Endothelial cell of umbilical vein (primary cell): ENCODE results near the gene TSPYL2. TPM values are rescaled to one million over a fixed set of nuclear protein-coding genes. Genes with fewer than 3 reads are reported as not detected.

Source experiments
- BruUV-seq: library from RNA; stranded (reverse); fragments of 400-500 nt; replicated peaks from 2 replicates; lab custom pipeline; 2021; lab: Mats Ljungman, UMichigan
- CTCF ChIA-PET: fragments of 300-600, 350-600 bp; sonication (Branson Sonifier 250); formaldehyde crosslinking; loops from one replicate; lab custom pipeline; 2021; ENCODE audit warnings: antibody characterized with exemption, inconsistent platforms; lab: Charles Lee
- POLR2A ChIA-PET: fragments of 300-600, 350-600 bp; sonication (Branson Sonifier 250); formaldehyde crosslinking; loops from one replicate; lab custom pipeline; 2021; ENCODE audit warnings: antibody characterized with exemption, inconsistent platforms; lab: Charles Lee
- DNase-seq: peaks from one replicate; pipeline ENCODE4 v3.0.0-alpha.2; 2011; ENCODE audit warnings: low read depth, low spot score
- FAIRE-seq: peaks from 2 replicates; lab custom pipeline; 2011; peaks lifted over from hg19 to GRCh38; lab: Jason Lieb, UNC
- H2AFZ ChIP-seq: 2 replicates; pipeline ENCODE4 v1.6.0; 2012; ENCODE audit warnings: low read depth, low read length, control low read depth, inconsistent platforms
- H3K27ac ChIP-seq: 2 replicates; pipeline ENCODE4 v1.5.1; 2011; ENCODE audit warnings: low read depth, mild to moderate bottlenecking, control low read depth, low read length, moderate library complexity; ENCODE audit not compliant: insufficient read depth
- H3K27me3 ChIP-seq, 2 experiments: 2 replicates each; pipeline versions ENCODE4 v1.6.0 to v1.6.1; 2011; ENCODE audit warnings: low read length in 2 of 2, mixed read lengths in 1 of 2; ENCODE audit not compliant: control insufficient read depth in 2 of 2, insufficient read depth in 2 of 2
- H3K36me3 ChIP-seq, 2 experiments: 2 replicates in 1 of 2; 3 replicates in 1 of 2; pipeline ENCODE4 v1.5.1; 2011; ENCODE audit warnings: low read length in 2 of 2, mild to moderate bottlenecking in 1 of 2, moderate library complexity in 1 of 2; ENCODE audit not compliant: control insufficient read depth in 2 of 2, insufficient read depth in 2 of 2; ENCODE audit errors: extremely low read depth in 1 of 2
- H3K4me1 ChIP-seq: 3 replicates; pipeline ENCODE4 v1.5.1; 2011; ENCODE audit warnings: mild to moderate bottlenecking, low read length; ENCODE audit not compliant: control insufficient read depth, insufficient read depth; ENCODE audit errors: extremely low read depth
- H3K4me2 ChIP-seq: 2 replicates; pipeline ENCODE4 v1.6.1; 2011; ENCODE audit warnings: low read length, control low read depth, mixed read lengths; ENCODE audit not compliant: insufficient read depth
- H3K4me3 ChIP-seq, 3 experiments: fragments of 200-600 bp in 1 of 3; sonication (generic), shearing (Covaris generic) in 1 of 3; replicated peaks in 1 of 3; 2 replicates each; pipeline ENCODE4 v1.5.1; 2011 to 2016; ENCODE audit warnings: control low read depth in 3 of 3, low read length in 3 of 3, mild to moderate bottlenecking in 2 of 3, inconsistent platforms in 1 of 3, low read depth in 1 of 3, moderate library complexity in 1 of 3; ENCODE audit not compliant: insufficient read depth in 1 of 3
- H3K79me2 ChIP-seq: 2 replicates; pipeline ENCODE4 v1.6.0; 2012; ENCODE audit warnings: low read length, inconsistent platforms; ENCODE audit not compliant: control insufficient read depth, insufficient read depth
- H3K9ac ChIP-seq: replicated peaks from 2 replicates; pipeline ENCODE3; 2011; ENCODE audit warnings: low read length, control low read depth; ENCODE audit not compliant: insufficient read depth; ENCODE audit errors: extremely low read depth
- H3K9me1 ChIP-seq: replicated peaks from 3 replicates; pipeline ENCODE4 v1.6.0; 2011; ENCODE audit warnings: mild to moderate bottlenecking, low read length; ENCODE audit not compliant: control insufficient read depth, insufficient read depth; ENCODE audit errors: extremely low read depth
- H3K9me3 ChIP-seq: replicated peaks from 2 replicates; pipeline ENCODE4 v1.5.1; 2012; ENCODE audit warnings: low read length, inconsistent platforms; ENCODE audit not compliant: control insufficient read depth, insufficient read depth
- H4K20me1 ChIP-seq: replicated peaks from 2 replicates; pipeline ENCODE3; 2011; ENCODE audit warnings: mild to moderate bottlenecking, low read length; ENCODE audit not compliant: control insufficient read depth, insufficient read depth; ENCODE audit errors: extremely low read depth
- CTCF ChIP-seq, 2 donors: IDR thresholded peaks; 1 replicate in 1 of 2; 2 replicates in 1 of 2; pipeline ENCODE4 v1.5.1; 2011; ENCODE audit warnings: low read length in 2 of 2, mild to moderate bottlenecking in 2 of 2, moderate library complexity in 2 of 2, control low read depth in 1 of 2, inconsistent platforms in 1 of 2, low read depth in 1 of 2; ENCODE audit not compliant: insufficient read depth in 1 of 2; ENCODE audit errors: extremely low read depth in 1 of 2
- EZH2 ChIP-seq: IDR thresholded peaks from 2 replicates; pipeline ENCODE4 v1.6.1; 2012; ENCODE audit warnings: borderline replicate concordance, low read depth, mild to moderate bottlenecking, moderate library complexity, low read length, inconsistent platforms; ENCODE audit not compliant: severe bottlenecking
- FOS ChIP-seq: IDR thresholded peaks from 2 replicates; pipeline ENCODE4 v1.6.1; 2011; ENCODE audit warnings: mild to moderate bottlenecking, low read length, moderate library complexity, borderline replicate concordance; ENCODE audit not compliant: insufficient read depth
- GATA2 ChIP-seq: IDR thresholded peaks from 2 replicates; pipeline ENCODE4 v1.7.0; 2011; ENCODE audit warnings: low read depth, mild to moderate bottlenecking, moderate library complexity, mixed read lengths, low read length; ENCODE audit not compliant: insufficient read length, insufficient read depth
- JUN ChIP-seq: IDR thresholded peaks from 2 replicates; pipeline ENCODE4 v1.6.1; 2011; ENCODE audit warnings: borderline replicate concordance, low read depth; ENCODE audit not compliant: insufficient read length, insufficient read depth
- MAX ChIP-seq: IDR thresholded peaks from 2 replicates; pipeline ENCODE4 v1.6.1; 2011; ENCODE audit not compliant: insufficient read depth, insufficient read length
- MYC ChIP-seq: IDR thresholded peaks from one replicate; pipeline ENCODE4 v1.6.1; 2011; ENCODE audit warnings: mild to moderate bottlenecking, low read depth, low read length
- POLR2A ChIP-seq: IDR thresholded peaks from 2 replicates; pipeline ENCODE4 v1.6.1; 2012; ENCODE audit warnings: low read depth, mild to moderate bottlenecking, control low read depth, low read length
- POLR2AphosphoS5 ChIP-seq: IDR thresholded peaks from 2 replicates; pipeline ENCODE4 v1.6.1; 2012; ENCODE audit warnings: low read depth, mild to moderate bottlenecking, control low read depth, low read length, moderate library complexity; ENCODE audit not compliant: insufficient read depth
- dilution Hi-C: fragments of 300-500 bp; cut with MboI; formaldehyde crosslinking; loops from one replicate; pipeline ENCODE4 v1.15.0; 2019; ENCODE audit warnings: low sequenced_read_pairs; ENCODE audit not compliant: extremely low pct_ligation_motif_present
- intact Hi-C: fragments of 100-400 bp; cut with micrococcal nuclease; formaldehyde crosslinking; loops from one replicate; pipeline ENCODE4 v1.10.0; 2022
- polyA plus RNA-seq, 4 experiments: library from polyadenylated mRNA; depleted of rRNA in 3 of 4; stranded (reverse) in 3 of 4; unstranded in 1 of 4; fragments of >200 nt; gene quantifications; 2 replicates each; pipeline versions ENCODE4 v1.2.1 to v1.2.3, GENCODE V29; 2011 to 2012; ENCODE audit warnings: missing spikeins in 1 of 4
- total RNA-seq: library from RNA; stranded (reverse); gene quantifications from 2 replicates; pipeline ENCODE4 v1.2.3, GENCODE V29; 2021

Gene TSPYL2
- total and polyA plus RNA-seq, 2 donors (not counting 3 experiments of a cell fraction or from before 2014, with no cell fraction given): 17.3 to 17.8 TPM

GRCh38 chrX:53065104-53065503 is 17.1 kb upstream of the TSPYL2 start:
- Histone ChIP-seq H3K27ac (no peak overlapping the region), H3K4me3 (no peak overlapping the region), H3K79me2 (no peaks in the 10 kb centered on the region), H2AFZ (no peak overlapping the region), H3K36me3 (no peaks in the 10 kb centered on the region), H4K20me1 (no peaks in the 10 kb centered on the region), H3K4me2 (peak overlapping the region; percentile 24), H3K9me1 (no peaks in the 10 kb centered on the region), H3K9ac (no peak overlapping the region), H3K4me1 (no peaks in the 10 kb centered on the region), H3K27me3 (no peaks in the 10 kb centered on the region), H3K9me3 (no peaks in the 10 kb centered on the region)
- CTCF ChIA-PET: no interaction called here
- intact Hi-C loops (no loop called here), dilution Hi-C loops (no loop called here)
- FAIRE-seq: peak; percentile 78
- no peak for TF ChIP-seq MYC
- TF ChIP-seq JUN: no peak
- no peak for TF ChIP-seq FOS
- no peak for TF ChIP-seq CTCF (IDR thresholded peaks at IDR 0.05; ENCODE audit: extremely low read depth in 1 of 2, insufficient read depth in 1 of 2, low read depth in 1 of 2, low read length in 2 of 2)
- TF ChIP-seq EZH2: no peak
- TF ChIP-seq POLR2A: no peak
- no peak for TF ChIP-seq MAX
- TF ChIP-seq GATA2: no peak
- no peak for TF ChIP-seq POLR2AphosphoS5
- no TSS peak for BruUV-seq
- POLR2A ChIA-PET: interaction anchor here (1.2 kb wide), 1 partner anchor 16 kb away, joined by 3 read pairs; the partner anchor contains the start of gene TSPYL2
- no peak for DNase-seq
